K562 (cell line): ENCODE measurements around the gene DLGAP1. TPM values are rescaled to one million over a fixed set of nuclear protein-coding genes. Genes with fewer than 3 reads are reported as not detected.

ENCODE experiments used
- ATAC-seq: fragments of 200-7000 bp; cut with Tn5 transposase; 3 replicates; pipeline ENCODE4 v1.9.1; 2020; ENCODE audit warnings: moderate library complexity
- BruUV-seq: library from RNA; stranded (reverse); fragments of 400-500 nt; replicated peaks from 2 replicates; lab custom pipeline; 2021; lab: Mats Ljungman, UMichigan
- CTCF ChIA-PET: fragments of 300-600 bp; formaldehyde crosslinking; extraction: SDS; loops from one replicate; lab custom pipeline; 2021; ENCODE audit warnings: low intra/inter-chr PET ratio; lab: Yijun Ruan, JAX
- POLR2A ChIA-PET: fragments of 300-600, 350-650 bp; sonication (Branson Sonifier 250); formaldehyde crosslinking; extraction: SDS; loops from one replicate; lab custom pipeline; 2021; ENCODE audit warnings: antibody characterized with exemption, inconsistent platforms; lab: Yijun Ruan, JAX
- DNase-seq, 4 experiments: peaks; one replicate each; pipeline versions ENCODE4 v3.0.0 to v3.0.0-alpha.2; 2011 to 2018; ENCODE audit warnings: low spot score in 3 of 4, mixed read lengths in 3 of 4; ENCODE audit errors: extremely low read depth in 1 of 4
- FAIRE-seq: peaks from 2 replicates; lab custom pipeline; 2011; peaks lifted over from hg19 to GRCh38; lab: Jason Lieb, UNC
- H2AFZ ChIP-seq: 2 replicates; pipeline ENCODE4 v1.6.0; 2011; ENCODE audit warnings: low read depth, low read length, control low read depth, inconsistent platforms
- H3K27ac ChIP-seq: fragments of 200-600 bp; 3 replicates; pipeline ENCODE4 v1.8.0; 2011; ENCODE audit warnings: low read depth, mild to moderate bottlenecking, control low read depth, inconsistent platforms, low read length, moderate library complexity, mixed read lengths; ENCODE audit errors: extremely low read depth
- H3K27me3 ChIP-seq, 2 experiments: fragments of 300-600 bp in 1 of 2; 2 replicates in 1 of 2; 3 replicates in 1 of 2; pipeline versions ENCODE4 v1.6.0 to v1.8.0; 2011; ENCODE audit warnings: inconsistent platforms in 2 of 2, low read length in 2 of 2, mild to moderate bottlenecking in 1 of 2, mixed read lengths in 1 of 2, moderate library complexity in 1 of 2; ENCODE audit not compliant: control insufficient read depth in 2 of 2, insufficient read depth in 2 of 2
- H3K36me3 ChIP-seq: fragments of 300-600 bp; 3 replicates; pipeline ENCODE4 v1.8.0; 2011; ENCODE audit warnings: mild to moderate bottlenecking, low read length, inconsistent platforms; ENCODE audit not compliant: control insufficient read depth, insufficient read depth
- H3K4me1 ChIP-seq, 2 experiments: fragments of 200-600 bp in 1 of 2; replicated peaks in 1 of 2; 2 replicates in 1 of 2; 3 replicates in 1 of 2; pipeline versions ENCODE4 v1.5.1 to v1.8.0; 2011; ENCODE audit warnings: inconsistent platforms in 2 of 2, low read length in 2 of 2, mild to moderate bottlenecking in 1 of 2, mixed read lengths in 1 of 2, moderate library complexity in 1 of 2; ENCODE audit not compliant: control insufficient read depth in 2 of 2, insufficient read depth in 2 of 2
- H3K4me2 ChIP-seq: 2 replicates; pipeline ENCODE4 v1.6.1; 2011; ENCODE audit warnings: low read length, control low read depth, inconsistent platforms, mixed read lengths; ENCODE audit not compliant: insufficient read depth
- H3K4me3 ChIP-seq: fragments of 200-600 bp; sonication (generic), shearing (Covaris generic); 2 replicates; pipeline ENCODE4 v1.5.1; 2016; ENCODE audit warnings: control low read depth, inconsistent platforms
- H3K79me2 ChIP-seq: fragments of 200-600 bp; 3 replicates; pipeline ENCODE4 v1.8.0; 2011; ENCODE audit warnings: low read length, inconsistent platforms; ENCODE audit not compliant: control insufficient read depth, insufficient read depth
- H3K9ac ChIP-seq, 2 experiments: 2 replicates each; pipeline versions ENCODE4 v1.6.0 to v1.6.1; 2011; ENCODE audit warnings: low read depth in 2 of 2, low read length in 2 of 2, control low read depth in 1 of 2, inconsistent platforms in 1 of 2, mild to moderate bottlenecking in 1 of 2, mixed read lengths in 1 of 2; ENCODE audit not compliant: insufficient read depth in 1 of 2
- H3K9me1 ChIP-seq: one replicate; pipeline ENCODE4 v1.6.0; 2011; ENCODE audit warnings: inconsistent platforms, mild to moderate bottlenecking, low read length, moderate library complexity; ENCODE audit not compliant: control insufficient read depth, insufficient read depth
- H3K9me3 ChIP-seq: replicated peaks from 2 replicates; pipeline ENCODE4 v1.5.1; 2011; ENCODE audit warnings: low read depth, low read length, inconsistent platforms; ENCODE audit not compliant: control insufficient read depth, insufficient read depth
- H4K20me1 ChIP-seq: replicated peaks from 2 replicates; pipeline ENCODE4 v1.6.1; 2011; ENCODE audit warnings: low read length, inconsistent platforms, mixed read lengths; ENCODE audit not compliant: control insufficient read depth, insufficient read depth
- ARID2 ChIP-seq: fragments of 450-650 bp; IDR thresholded peaks from 2 replicates; pipeline ENCODE4 v1.6.1; 2017; ENCODE audit warnings: antibody characterized with exemption, mild to moderate bottlenecking
- BRD9 ChIP-seq: fragments of 450-650 bp; IDR thresholded peaks from 2 replicates; pipeline ENCODE4 v1.6.1; 2018; ENCODE audit warnings: low read depth; ENCODE audit not compliant: partially characterized antibody
- LEF1 ChIP-seq: fragments of 450-650 bp; IDR thresholded peaks from 2 replicates; pipeline ENCODE4 v1.6.1; 2016; ENCODE audit warnings: mild to moderate bottlenecking
- MAFF ChIP-seq: IDR thresholded peaks from 2 replicates; pipeline ENCODE4 v1.6.1; 2012; ENCODE audit warnings: low read length, improper control_type of control experiment
- MEIS2 ChIP-seq: fragments of 450-650 bp; IDR thresholded peaks from 2 replicates; pipeline ENCODE4 v1.6.1; 2014; ENCODE audit warnings: mild to moderate bottlenecking; ENCODE audit not compliant: partially characterized antibody
- NFIC ChIP-seq: fragments of 450-650 bp; IDR thresholded peaks from 2 replicates; pipeline ENCODE4 v1.6.1; 2017; ENCODE audit warnings: mild to moderate bottlenecking, inconsistent platforms
- SIX5 ChIP-seq, 2 experiments: IDR thresholded peaks; 2 replicates each; pipeline ENCODE4 v1.6.1; 2011; ENCODE audit warnings: low read length in 2 of 2, borderline replicate concordance in 1 of 2, low read depth in 1 of 2, mild to moderate bottlenecking in 1 of 2, moderate library complexity in 1 of 2; ENCODE audit not compliant: insufficient read depth in 1 of 2
- TAF7 ChIP-seq: fragments of 450-650 bp; IDR thresholded peaks from 2 replicates; pipeline ENCODE4 v1.6.1; 2016; ENCODE audit warnings: missing genetic modification characterization, missing compliant biosample characterization
- ZNF354B ChIP-seq: fragments of 250-450 bp; sonication (Bioruptor Pico); IDR thresholded peaks from 2 replicates; pipeline ENCODE4 v1.4.0; 2020
- ZNF589 ChIP-seq: fragments of 200-800 bp; sonication (Bioruptor generic); IDR thresholded peaks from 2 replicates; pipeline ENCODE4 v1.6.1; 2016; ENCODE audit warnings: low read depth, missing genetic modification characterization, missing compliant biosample characterization
- ZNF695 ChIP-seq: fragments of 450-650 bp; formaldehyde crosslinking; IDR thresholded peaks from 2 replicates; pipeline ENCODE4 v1.4.0; 2020; ENCODE audit warnings: mild to moderate bottlenecking, moderate library complexity
- WGBS: fragments of 100-300 bp; shearing (Covaris generic); methylation state at CpG from one replicate; pipeline ENCODE4 v1.1.6; 2016; ENCODE audit warnings: low coverage, mixed read lengths; ENCODE audit not compliant: insufficient coverage; ENCODE audit errors: missing lambda C conversion rate; 5-methylcytosine and 5-hydroxymethylcytosine counted together
- in situ Hi-C: fragments of 300-500 bp; cut with MboI; formaldehyde crosslinking; loops from 4 replicates; pipeline ENCODE4 v1.15.0; 2018; ENCODE audit warnings: inconsistent platforms, mixed read lengths
- intact Hi-C: fragments of 100-400 bp; cut with micrococcal nuclease; formaldehyde crosslinking; loops from 2 replicates; pipeline ENCODE4 v1.14.2; 2022
- polyA plus RNA-seq, 8 experiments: library from polyadenylated mRNA; depleted of rRNA in 4 of 8; stranded (reverse) in 5 of 8; unstranded in 3 of 8; fragments of >200 nt; fragmentation: Nextera tagmentation in 2 of 8; fragmentation: Illumina TruSeq in 1 of 8; extraction: Ambion mirVana in 2 of 8; extraction: Trizol in 1 of 8; gene quantifications; 2 replicates each; pipeline versions ENCODE4 v1.2.1 to v1.2.3, GENCODE V29; 2011 to 2014; ENCODE audit warnings: inconsistent platforms in 1 of 8, missing spikeins in 1 of 8
- total RNA-seq, 7 experiments: library from RNA; depleted of rRNA in 6 of 7; stranded (reverse); fragments of >200 nt in 6 of 7; fragmentation: Illumina TruSeq in 2 of 7; extraction: Trizol in 2 of 7; gene quantifications; 2 replicates each; pipeline versions ENCODE4 v1.2.1 to v1.2.3, GENCODE V29; 2011 to 2021; ENCODE audit warnings: low replicate concordance in 1 of 7
- TF ChIP-seq, protein P1 (sequence below): fragments of 250-450 bp; sonication (Bioruptor Pico); IDR thresholded peaks from 2 replicates; pipeline ENCODE4 v1.8.0; 2022; ENCODE audit warnings: inconsistent platforms
- TF ChIP-seq, protein P2 (sequence below), 2 experiments: fragments of 450-650 bp; IDR thresholded peaks; 2 replicates each; pipeline ENCODE4 v1.6.1; 2016
- TF ChIP-seq, protein P3 (sequence below): fragments of 250-450 bp; sonication (Bioruptor Pico); IDR thresholded peaks from 2 replicates; pipeline ENCODE4 v1.5.0; 2020; ENCODE audit warnings: mild to moderate bottlenecking, borderline replicate concordance
- TF ChIP-seq, protein P4 (sequence below): IDR thresholded peaks from 2 replicates; pipeline ENCODE4 v1.6.1; 2014; ENCODE audit warnings: antibody characterized with exemption

Gene DLGAP1
- total and polyA plus RNA-seq, 9 of the 15 experiments (the other 6 are each of a cell fraction or from before 2014, with no cell fraction given) = 0.04 to 0.22 (median 0.08) TPM

DNA sequence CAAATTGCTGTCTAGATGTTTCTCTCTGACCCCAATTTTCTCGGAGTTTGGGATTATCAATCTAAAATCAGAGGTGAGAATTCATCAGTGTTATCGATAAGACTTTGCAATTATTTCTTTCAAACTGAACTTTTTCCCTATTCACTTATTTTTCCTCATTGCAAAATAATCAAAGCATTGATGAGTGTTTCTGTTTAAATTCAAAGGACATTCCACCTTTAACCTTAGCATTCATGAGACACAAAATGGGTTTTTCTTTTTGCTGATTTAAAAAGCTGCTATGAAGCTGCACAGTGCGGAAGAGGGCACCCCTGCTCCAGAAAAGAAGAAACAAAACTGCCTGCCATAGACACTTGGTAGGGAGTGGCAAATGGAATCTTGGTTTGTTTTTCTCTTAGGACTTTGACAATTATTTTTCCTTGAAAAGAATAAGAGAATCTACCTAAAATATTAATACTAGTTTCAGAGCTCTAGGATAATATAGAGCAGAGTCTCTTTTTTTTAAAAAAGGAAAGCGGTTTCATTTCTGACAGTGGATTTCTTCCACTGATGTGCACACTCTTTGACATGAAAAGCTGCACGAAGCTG, 801.8 kb downstream of the DLGAP1 start:
- DNase-seq (peak in 2 of 4 experiments; percentile 39 to 68), FAIRE-seq (peak; percentile 19), ATAC-seq (peak; percentile 45)
- Histone ChIP-seq H3K27ac (peak overlapping the region; percentile 83), H3K9me1 (no peaks in the 10 kb centered on the region), H3K36me3 (no peaks in the 10 kb centered on the region; the same call in 2 of the 3 replicates), H3K4me3 (peak overlapping the region; percentile 43), H3K9me3 (no peaks in the 10 kb centered on the region; the same call in 1 of the 2 replicates), H4K20me1 (no peaks in the 10 kb centered on the region), H3K4me1 (peaks cover 58 to 70% of the 10 kb centered on the region in 2 experiments), H3K4me2 (peak overlapping the region; percentile 100), H2AFZ (no peak overlapping the region; the same call in 1 of the 2 replicates), H3K9ac (peak overlapping the region; percentile 84 to 87; a peak in 3 of 4 replicates), H3K79me2 (peaks cover 29% of the 10 kb centered on the region), H3K27me3 (no peaks in the 10 kb centered on the region; a peak in 1 of 5 replicates)
- TSS peak; percentile 91 for BruUV-seq
- CTCF ChIA-PET = interaction anchor here (1.0 kb wide), 1 partner anchor 13 kb away, joined by 5 read pairs; no protein-coding TSS in a partner anchor
- POLR2A ChIA-PET = interaction anchor here (0.5 to 6.3 kb wide), 37 partner anchors 8 to 635 kb away, joined by 3 to 80 read pairs (median 4); no protein-coding TSS in a partner anchor
- intact Hi-C loops (loop anchor here (1.0 to 2.0 kb wide), 5 partner anchors 8 to 59 kb away; no protein-coding TSS in a partner anchor), in situ Hi-C loops (no loop called here)
- 0% methylated on average over 5 of the region's 5 CpGs for WGBS
- TF ChIP-seq, protein P1, sequence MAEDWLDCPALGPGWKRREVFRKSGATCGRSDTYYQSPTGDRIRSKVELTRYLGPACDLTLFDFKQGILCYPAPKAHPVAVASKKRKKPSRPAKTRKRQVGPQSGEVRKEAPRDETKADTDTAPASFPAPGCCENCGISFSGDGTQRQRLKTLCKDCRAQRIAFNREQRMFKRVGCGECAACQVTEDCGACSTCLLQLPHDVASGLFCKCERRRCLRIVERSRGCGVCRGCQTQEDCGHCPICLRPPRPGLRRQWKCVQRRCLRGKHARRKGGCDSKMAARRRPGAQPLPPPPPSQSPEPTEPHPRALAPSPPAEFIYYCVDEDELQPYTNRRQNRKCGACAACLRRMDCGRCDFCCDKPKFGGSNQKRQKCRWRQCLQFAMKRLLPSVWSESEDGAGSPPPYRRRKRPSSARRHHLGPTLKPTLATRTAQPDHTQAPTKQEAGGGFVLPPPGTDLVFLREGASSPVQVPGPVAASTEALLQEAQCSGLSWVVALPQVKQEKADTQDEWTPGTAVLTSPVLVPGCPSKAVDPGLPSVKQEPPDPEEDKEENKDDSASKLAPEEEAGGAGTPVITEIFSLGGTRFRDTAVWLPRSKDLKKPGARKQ (CRISPR knock-in tag) = 0 out of 2 replicates have a peak, but pooled peaks have one; percentile 27
- TF ChIP-seq ARID2 (no peak), MEIS2 (no peak), SIX5 (IDR thresholded peaks at IDR 0.05; ENCODE audit: borderline replicate concordance in 1 of 2, insufficient read depth in 1 of 2, low read depth in 1 of 2, low read length in 2 of 2) (no peak), MAFF (no peak), ZNF695 (CRISPR knock-in tag) (0 out of 2 replicates have a peak, but pooled peaks have one; percentile 41), ZNF354B (CRISPR knock-in tag) (no peak), NFIC (no peak), BRD9 (no peak), TAF7 (tag) (0 out of 2 replicates have a peak, but pooled peaks have one; percentile 3), LEF1 (no peak), ZNF589 (CRISPR knock-in tag) (no peak)
- TF ChIP-seq, protein P2, sequence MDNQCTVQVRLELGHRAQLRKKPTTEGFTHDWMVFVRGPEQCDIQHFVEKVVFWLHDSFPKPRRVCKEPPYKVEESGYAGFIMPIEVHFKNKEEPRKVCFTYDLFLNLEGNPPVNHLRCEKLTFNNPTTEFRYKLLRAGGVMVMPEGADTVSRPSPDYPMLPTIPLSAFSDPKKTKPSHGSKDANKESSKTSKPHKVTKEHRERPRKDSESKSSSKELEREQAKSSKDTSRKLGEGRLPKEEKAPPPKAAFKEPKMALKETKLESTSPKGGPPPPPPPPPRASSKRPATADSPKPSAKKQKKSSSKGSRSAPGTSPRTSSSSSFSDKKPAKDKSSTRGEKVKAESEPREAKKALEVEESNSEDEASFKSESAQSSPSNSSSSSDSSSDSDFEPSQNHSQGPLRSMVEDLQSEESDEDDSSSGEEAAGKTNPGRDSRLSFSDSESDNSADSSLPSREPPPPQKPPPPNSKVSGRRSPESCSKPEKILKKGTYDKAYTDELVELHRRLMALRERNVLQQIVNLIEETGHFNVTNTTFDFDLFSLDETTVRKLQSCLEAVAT (IDR thresholded peaks at IDR 0.05) = no peak
- TF ChIP-seq, protein P3, sequence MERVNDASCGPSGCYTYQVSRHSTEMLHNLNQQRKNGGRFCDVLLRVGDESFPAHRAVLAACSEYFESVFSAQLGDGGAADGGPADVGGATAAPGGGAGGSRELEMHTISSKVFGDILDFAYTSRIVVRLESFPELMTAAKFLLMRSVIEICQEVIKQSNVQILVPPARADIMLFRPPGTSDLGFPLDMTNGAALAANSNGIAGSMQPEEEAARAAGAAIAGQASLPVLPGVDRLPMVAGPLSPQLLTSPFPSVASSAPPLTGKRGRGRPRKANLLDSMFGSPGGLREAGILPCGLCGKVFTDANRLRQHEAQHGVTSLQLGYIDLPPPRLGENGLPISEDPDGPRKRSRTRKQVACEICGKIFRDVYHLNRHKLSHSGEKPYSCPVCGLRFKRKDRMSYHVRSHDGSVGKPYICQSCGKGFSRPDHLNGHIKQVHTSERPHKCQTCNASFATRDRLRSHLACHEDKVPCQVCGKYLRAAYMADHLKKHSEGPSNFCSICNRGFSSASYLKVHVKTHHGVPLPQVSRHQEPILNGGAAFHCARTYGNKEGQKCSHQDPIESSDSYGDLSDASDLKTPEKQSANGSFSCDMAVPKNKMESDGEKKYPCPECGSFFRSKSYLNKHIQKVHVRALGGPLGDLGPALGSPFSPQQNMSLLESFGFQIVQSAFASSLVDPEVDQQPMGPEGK = 0 out of 2 replicates have a peak, but pooled peaks have one; percentile 15
- TF ChIP-seq, protein P4, sequence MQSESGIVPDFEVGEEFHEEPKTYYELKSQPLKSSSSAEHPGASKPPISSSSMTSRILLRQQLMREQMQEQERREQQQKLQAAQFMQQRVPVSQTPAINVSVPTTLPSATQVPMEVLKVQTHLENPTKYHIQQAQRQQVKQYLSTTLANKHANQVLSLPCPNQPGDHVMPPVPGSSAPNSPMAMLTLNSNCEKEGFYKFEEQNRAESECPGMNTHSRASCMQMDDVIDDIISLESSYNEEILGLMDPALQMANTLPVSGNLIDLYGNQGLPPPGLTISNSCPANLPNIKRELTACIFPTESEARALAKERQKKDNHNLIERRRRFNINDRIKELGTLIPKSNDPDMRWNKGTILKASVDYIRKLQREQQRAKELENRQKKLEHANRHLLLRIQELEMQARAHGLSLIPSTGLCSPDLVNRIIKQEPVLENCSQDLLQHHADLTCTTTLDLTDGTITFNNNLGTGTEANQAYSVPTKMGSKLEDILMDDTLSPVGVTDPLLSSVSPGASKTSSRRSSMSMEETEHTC = no peak
